Measurements from ENCODE around the gene ATG10.
"Not testable (repeated sequence)": the region's sequence is repeated elsewhere in the genome, so short reads cannot be mapped to it uniquely, and the experiment has no call there.

The ATG10 gene

GRCh38 chr5:81983148-81983547 is 11.3 kb downstream of the ATG10 start:
- not testable (repeated sequence) for DNase-seq

GRCh38 chr5:81983563-81983962 is 11.7 kb downstream of the ATG10 start:
- not testable (repeated sequence) for DNase-seq

- no peak for DNase-seq
These were observed 14.3 kb downstream of the ATG10 start for GRCh38 chr5:81986126-81986525.

GRCh38 chr5:81989204-81989603 is 17.4 kb downstream of the ATG10 start:
- DNase-seq, result no peak

- no peak for DNase-seq
These were observed 22.9 kb downstream of the ATG10 start for GRCh38 chr5:81994679-81995078.

- no peak for DNase-seq
These were observed 23.6 kb downstream of the ATG10 start for GRCh38 chr5:81995407-81995806.

- no peak for DNase-seq
These were observed 32.7 kb downstream of the ATG10 start for GRCh38 chr5:82004511-82004910.

- not testable (repeated sequence) for DNase-seq
These were observed 38.0 kb downstream of the ATG10 start for GRCh38 chr5:82009869-82010268.

GRCh38 chr5:82010696-82011095 is 38.9 kb downstream of the ATG10 start:
- DNase-seq, result no peak

- no peak for DNase-seq
These were observed 39.9 kb downstream of the ATG10 start for GRCh38 chr5:82011761-82012160.

GRCh38 chr5:82014644-82015043 is 42.8 kb downstream of the ATG10 start:
- DNase-seq, result not testable (repeated sequence)

- DNase-seq, result no peak
These were observed 46.6 kb downstream of the ATG10 start for GRCh38 chr5:82018462-82018861.

GRCh38 chr5:82019342-82020138 is 47.7 kb downstream of the ATG10 start:
- no peak for DNase-seq

- no peak for DNase-seq
These were observed 50.7 kb downstream of the ATG10 start for GRCh38 chr5:82022499-82022898.

- DNase-seq, result no peak
These were observed 51.8 kb downstream of the ATG10 start for GRCh38 chr5:82023644-82024043.

GRCh38 chr5:82031220-82032119 is 59.6 kb downstream of the ATG10 start:
- no peak for DNase-seq

GRCh38 chr5:82042894-82043293 is 71.1 kb downstream of the ATG10 start:
- DNase-seq, result not testable (repeated sequence)

GRCh38 chr5:82044010-82044409 is 72.2 kb downstream of the ATG10 start:
- peak in 1 of 2 donors; percentile 28 for DNase-seq

GRCh38 chr5:82045554-82046275 is 73.9 kb downstream of the ATG10 start:
- DNase-seq, result no peak

- no peak for DNase-seq
These were observed 74.4 kb downstream of the ATG10 start for GRCh38 chr5:82046276-82046647.

GRCh38 chr5:82050955-82051354 is 79.1 kb downstream of the ATG10 start:
- DNase-seq, result no peak

- no peak for DNase-seq
These were observed 82.3 kb downstream of the ATG10 start for GRCh38 chr5:82054004-82054710.

- DNase-seq, result no peak
These were observed 85.2 kb downstream of the ATG10 start for GRCh38 chr5:82057051-82057450.
